Right forelimb (tissue), 1 donor: ENCODE results near the gene CASP4.
"Not testable (repeated sequence)": the region's sequence is repeated elsewhere in the genome, so short reads cannot be mapped to it uniquely, and the experiment has no call there.

Experiments used
- DNase-seq: peaks from one replicate; pipeline ENCODE4 v3.0.0-alpha.2; 2018

Gene CASP4

DNA sequence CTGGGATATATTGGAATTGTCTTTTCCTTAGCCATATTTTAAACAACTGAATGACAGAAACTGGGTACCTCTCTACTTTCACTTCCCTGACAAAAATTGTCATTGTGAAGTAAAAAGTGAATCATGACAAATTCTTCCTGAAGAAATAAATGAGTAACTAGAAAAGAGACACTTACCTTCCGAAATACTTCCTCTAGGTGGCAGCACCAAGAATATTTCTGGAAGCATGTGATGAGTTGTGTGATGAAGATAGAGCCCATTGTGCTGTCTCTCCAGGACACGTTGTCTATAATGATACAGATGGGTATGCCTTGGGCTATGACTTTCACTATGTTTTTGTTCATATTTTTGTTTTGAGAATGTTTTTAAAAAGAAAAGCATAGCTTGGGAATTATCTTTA lies 21.5 kb downstream of the CASP4 start:
- DNase-seq = no peak

DNA sequence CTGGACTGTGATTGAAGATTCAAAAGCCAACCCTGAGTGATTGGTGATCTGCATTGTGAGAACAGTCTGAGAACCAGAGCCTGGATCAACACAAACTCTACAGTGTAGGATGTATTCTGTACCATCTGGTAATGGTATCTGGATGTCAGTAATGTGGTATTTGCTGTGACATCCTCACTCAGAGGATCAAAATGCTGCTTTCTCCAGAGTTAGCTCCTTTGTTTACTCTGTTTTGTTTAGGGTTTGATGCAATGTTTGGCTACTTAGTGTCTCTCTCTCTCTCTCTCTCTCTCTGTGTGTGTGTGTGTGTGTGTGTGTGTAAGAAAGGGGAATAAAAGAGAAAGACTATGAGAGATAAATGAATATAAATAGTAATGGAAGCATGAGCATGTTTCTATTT lies 24.3 kb downstream of the CASP4 start:
- DNase-seq = no peak

DNA sequence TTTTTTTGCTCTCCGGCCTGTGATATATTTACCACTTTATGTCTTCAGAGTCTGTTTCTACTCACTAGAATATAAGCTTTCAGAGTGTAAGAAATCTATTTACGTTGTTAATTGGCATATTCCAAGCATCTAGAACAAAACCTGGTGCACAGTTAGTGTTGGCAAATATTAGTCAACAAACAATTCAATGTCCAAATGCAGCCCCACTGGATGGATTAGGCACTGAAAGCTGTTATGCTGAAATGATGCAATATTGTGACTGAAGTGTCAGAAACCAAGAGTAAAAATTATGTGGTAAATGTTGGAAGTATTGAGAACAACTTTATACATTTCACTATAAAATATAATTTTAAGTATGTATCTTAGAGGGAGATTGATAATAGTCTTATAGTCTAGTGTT lies 24.8 kb downstream of the CASP4 start:
- DNase-seq = no peak

DNA sequence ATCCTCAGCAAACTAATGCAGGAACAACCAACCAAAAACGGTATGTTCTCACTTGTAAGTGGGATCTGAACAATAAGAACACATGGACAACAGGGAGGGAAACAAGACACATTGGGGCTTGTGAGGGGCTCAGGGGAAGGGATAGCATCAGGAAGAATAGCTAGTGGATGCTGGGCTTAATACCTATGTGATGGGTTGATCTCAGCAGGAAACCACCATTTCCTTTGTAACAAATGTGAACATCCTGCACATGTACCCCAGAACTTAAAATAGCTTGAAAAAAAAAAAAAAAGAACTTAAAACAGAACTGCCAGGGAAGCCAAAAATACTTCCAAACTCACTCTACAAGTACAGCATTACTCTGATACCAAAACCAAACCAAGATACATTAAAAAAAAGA lies 33.8 kb downstream of the CASP4 start:
- DNase-seq = no peak

DNA sequence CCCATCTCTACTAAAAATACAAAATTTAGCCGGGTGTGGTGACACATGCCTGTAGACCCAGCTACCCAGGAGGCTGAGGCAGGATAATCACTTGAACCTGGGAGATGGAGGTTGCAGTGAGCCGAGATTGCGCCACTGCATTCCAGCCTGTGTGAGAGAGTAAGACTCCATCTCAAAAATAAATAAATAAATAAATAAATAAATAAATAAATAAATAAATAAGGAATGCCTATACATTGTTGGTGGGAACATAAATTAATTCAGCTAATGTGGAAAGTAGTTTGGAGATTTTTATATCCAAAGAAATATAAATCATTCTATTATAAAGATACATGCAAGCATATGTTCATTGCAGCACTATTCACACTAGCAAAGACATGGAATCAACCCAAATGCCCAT lies 34.3 kb downstream of the CASP4 start:
- not testable (repeated sequence) for DNase-seq

GRCh38 chr11:104928811-104929210 lies 39.6 kb downstream of the CASP4 start:
- no peak for DNase-seq

DNA sequence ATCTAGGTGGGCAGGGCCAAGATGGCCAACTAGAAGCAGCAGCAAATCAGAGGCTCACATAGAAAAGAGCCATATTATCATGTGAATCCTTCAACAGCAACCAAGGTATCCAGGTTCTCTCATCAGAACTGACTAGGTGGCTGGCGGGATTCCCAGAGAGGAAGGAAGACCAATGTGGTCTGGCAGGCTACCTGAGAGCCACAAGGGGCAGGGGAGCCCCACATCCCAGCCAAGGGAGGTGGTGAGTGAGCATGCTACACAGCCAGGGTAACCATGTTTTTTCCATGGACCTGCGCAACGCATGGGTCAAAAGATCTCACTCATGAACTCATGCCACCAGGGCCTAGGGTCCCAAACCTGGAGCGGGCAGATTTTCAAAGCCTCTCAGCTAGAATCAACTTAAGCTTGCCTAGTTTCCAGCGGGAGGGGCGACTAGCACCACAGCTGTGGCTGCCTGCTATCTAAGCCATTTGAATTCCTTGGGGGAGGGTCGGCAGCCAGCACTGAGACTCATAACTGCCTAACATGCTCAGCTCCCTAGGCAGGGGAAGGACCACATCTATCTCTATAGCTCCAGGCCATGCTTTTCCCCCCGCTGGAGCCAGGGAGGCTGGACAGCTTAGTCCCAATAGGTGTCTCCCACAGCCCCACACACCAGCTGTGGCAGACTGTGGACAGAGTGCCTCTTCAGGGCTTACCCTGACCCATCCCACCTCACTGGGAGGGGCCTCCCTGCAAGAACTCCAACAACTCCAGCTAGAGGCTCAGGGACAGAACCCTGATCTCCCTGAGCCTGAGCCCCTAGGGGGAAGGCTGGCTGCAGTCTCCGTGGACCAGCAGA lies 41.4 kb downstream of the CASP4 start:
- DNase-seq = no peak

- no peak for DNase-seq
Measured at GRCh38 chr11:104925850-104926249, 42.5 kb downstream of the CASP4 start.

DNA sequence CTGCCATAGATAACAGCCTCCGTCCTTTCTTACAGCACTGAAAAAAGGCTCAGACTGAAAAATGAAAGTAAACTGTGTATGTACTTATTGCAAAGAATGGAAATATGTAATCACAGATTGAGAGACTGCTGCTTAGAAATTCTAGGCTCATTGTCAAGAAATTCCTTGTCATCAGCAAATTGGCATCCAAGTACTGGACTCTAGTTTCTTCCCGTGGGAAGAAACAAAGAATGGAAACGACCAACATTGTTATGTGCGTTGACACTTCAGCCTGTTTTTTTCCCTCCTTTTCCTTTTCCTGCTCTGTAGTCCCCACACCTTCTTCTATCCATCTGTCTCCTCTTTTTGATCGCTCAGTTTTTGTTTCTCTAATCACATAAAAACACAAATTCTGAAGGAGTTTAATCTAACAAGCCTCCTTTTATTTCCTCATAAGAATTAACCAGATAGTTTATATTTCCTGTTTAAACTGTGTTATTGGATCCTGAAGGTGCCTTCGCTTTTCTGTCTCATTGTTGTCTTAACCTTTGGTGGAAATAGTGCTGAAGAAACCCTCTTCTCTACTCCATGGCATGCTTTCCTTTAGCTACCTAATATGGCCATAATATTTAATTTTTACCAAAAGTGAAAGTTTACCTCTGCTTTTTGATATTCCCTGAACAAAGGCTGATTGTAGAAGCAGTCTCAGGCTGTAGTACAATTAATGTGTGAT lies 50.1 kb downstream of the CASP4 start:
- DNase-seq = no peak

DNA sequence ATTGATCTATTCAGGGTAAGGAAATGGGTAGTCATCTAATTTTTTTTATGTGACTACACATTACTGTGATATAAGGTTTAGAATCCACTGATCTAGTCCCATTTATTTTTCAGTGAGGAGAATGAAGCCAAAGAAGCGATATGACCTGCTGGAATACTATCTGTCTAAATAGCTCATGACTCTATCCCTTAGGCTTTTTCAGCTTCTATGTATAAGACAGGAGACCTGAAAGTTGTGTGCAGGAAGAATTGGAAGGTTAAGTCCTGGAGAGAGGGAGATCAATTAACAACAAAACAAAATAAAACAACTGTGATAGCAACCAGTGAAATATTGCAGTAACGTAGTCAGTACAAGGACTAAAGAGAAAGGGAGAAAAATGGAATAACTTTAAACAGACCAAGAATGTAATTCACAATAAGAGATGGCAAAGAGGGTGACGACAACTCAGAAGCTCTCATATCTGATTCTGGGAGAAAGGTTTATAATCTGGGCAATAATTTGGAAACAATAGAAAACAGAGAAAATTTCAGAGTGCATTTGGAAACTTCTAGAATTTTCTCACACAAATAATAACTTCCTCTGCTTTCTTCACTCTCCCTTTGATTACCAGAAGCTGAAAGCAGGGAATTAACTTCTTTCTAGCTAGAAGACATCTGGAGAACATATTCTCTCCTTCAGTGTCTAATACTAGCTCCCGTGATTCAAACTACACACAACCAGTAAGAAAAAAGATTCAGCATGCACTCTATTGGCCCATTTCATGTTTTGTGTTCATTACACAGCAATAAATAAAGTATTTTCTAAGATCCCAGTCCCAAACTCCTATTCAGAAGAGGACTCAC lies 50.9 kb downstream of the CASP4 start:
- no peak for DNase-seq

- DNase-seq = no peak
Measured at GRCh38 chr11:104916442-104916841, 51.9 kb downstream of the CASP4 start.

- DNase-seq = no peak
Measured at GRCh38 chr11:104912102-104912501, 56.3 kb downstream of the CASP4 start.

- DNase-seq = no peak
Measured at GRCh38 chr11:104908186-104908531, 60.2 kb downstream of the CASP4 start.

- DNase-seq = no peak
Measured at GRCh38 chr11:104907521-104908185, 60.7 kb downstream of the CASP4 start.

- no peak for DNase-seq
Measured at GRCh38 chr11:104905271-104905670, 63.1 kb downstream of the CASP4 start.

DNA sequence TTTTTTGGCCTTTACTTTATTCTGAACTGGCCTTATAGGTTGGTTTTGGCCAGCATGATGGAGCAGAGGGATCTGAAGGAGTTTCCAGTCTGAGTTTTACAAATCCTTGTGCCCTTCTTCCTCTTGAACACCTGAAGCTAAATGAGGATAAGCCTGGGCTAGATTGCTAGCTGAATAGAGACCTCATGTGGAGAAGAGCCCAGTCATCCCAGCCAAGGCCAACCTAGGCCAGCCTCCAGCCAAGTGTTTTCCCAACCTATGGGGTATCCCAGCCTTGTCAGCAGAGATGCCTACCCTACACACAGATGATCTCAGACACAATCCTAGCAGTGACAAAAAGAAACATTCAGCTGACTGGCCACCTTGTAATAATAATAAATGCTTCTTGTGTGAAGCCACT lies 69.1 kb downstream of the CASP4 start:
- no peak for DNase-seq

DNA sequence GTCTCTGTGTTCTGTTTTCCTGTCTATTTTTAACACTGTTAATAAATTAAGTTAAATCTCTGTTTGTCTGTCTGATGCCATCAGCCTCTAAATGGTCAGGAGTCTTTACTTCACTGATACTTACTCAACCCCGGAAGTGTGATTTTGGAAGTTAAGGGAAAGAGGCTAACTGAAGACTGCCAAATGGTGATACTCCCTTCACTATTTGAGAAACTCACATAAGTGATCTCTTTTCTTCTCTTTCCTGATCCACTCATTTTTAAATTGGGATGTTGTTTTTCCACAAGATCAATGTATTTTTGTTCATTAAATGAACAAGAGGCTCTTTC lies 69.7 kb downstream of the CASP4 start:
- no peak for DNase-seq

GRCh38 chr11:104897891-104898684 lies 70.3 kb downstream of the CASP4 start, which contains the start of gene CASP12:
TSS of gene CASP12 (minus strand) at chr11:104898460.
- DNase-seq = no peak

DNA sequence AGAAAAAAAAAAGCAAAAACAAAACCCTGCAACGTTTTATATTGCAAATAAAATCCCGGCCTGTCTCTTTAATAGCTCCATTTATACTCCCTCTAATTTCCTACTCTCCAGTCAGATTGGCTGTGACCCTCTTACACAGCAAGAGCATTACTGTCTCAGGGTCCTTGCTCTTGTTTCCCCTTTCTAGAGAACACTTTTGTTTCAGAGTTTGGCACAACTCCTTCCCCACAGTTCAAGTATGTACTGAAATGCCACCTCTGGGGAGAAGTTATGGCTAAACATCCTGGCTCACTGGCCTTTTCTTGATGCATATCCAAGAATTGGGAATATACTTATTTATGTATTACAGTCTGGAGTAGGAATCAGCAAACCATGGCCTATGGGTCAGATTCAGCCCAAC lies 72.7 kb downstream of the CASP4 start:
- no peak for DNase-seq

DNA sequence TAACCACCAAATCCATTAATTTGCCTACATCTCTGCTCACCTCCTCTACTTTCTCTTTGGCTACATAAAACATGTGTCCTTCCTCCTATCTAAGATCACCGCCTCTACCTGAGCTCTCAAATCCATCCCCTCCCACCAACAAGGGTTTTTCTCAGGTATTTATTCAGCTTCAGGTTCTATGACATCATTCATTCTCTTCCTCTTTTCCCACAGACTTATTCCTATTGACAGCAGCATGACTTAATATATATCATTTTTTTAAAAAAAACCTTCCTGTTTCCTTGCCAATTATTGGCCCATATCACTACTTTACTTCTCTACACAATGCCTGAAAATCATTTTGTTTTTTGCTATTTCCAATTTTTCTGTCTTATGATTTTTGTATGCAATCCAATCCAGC lies 74.5 kb downstream of the CASP4 start:
- DNase-seq = no peak
